Calu3 (cell line): ENCODE results near the gene DIMT1. TPM values are rescaled to one million over a fixed set of nuclear protein-coding genes. Genes with fewer than 3 reads are reported as not detected.

Source experiments
- BruUV-seq: library from RNA; stranded (reverse); fragments of 400-500 nt; replicated peaks from 2 replicates; lab custom pipeline; 2021; lab: Mats Ljungman, UMichigan
- CTCF ChIA-PET: fragments of 300-600 bp; sonication (Branson Sonifier 250); formaldehyde crosslinking; loops from one replicate; lab custom pipeline; 2022; ENCODE audit warnings: antibody characterized with exemption; lab: Charles Lee
- DNase-seq: peaks from one replicate; pipeline ENCODE4 v3.0.0; 2022
- H3K27ac Mint-ChIP-seq: one replicate; pipeline ENCODE4 v1.8.0; 2022; ENCODE audit warnings: mixed read lengths; ENCODE audit not compliant: unreplicated experiment
- H3K27me3 Mint-ChIP-seq: one replicate; pipeline ENCODE4 v1.8.0; 2022; ENCODE audit warnings: mixed read lengths; ENCODE audit not compliant: unreplicated experiment
- H3K36me3 Mint-ChIP-seq: one replicate; pipeline ENCODE4 v1.8.0; 2022; ENCODE audit warnings: mild to moderate bottlenecking, moderate library complexity, mixed read lengths; ENCODE audit not compliant: insufficient read depth, unreplicated experiment
- H3K4me1 Mint-ChIP-seq: one replicate; pipeline ENCODE4 v1.8.0; 2022; ENCODE audit warnings: mild to moderate bottlenecking, low read depth, mixed read lengths; ENCODE audit not compliant: unreplicated experiment
- H3K4me3 Mint-ChIP-seq: one replicate; pipeline ENCODE4 v1.8.0; 2022; ENCODE audit warnings: mild to moderate bottlenecking, low read depth, moderate library complexity, mixed read lengths; ENCODE audit not compliant: unreplicated experiment
- H3K9me3 Mint-ChIP-seq: one replicate; pipeline ENCODE4 v1.8.0; 2022; ENCODE audit warnings: low read depth, mixed read lengths; ENCODE audit not compliant: unreplicated experiment
- CTCF ChIP-seq: fragments of 200-600 bp; IDR thresholded peaks from one replicate; pipeline ENCODE4 v1.8.0; 2022; ENCODE audit warnings: antibody characterized with exemption; ENCODE audit not compliant: unreplicated experiment
- intact Hi-C: fragments of 100-400 bp; cut with micrococcal nuclease; formaldehyde crosslinking; loops from one replicate; pipeline ENCODE4 v1.10.0; 2022; ENCODE audit not compliant: unreplicated experiment
- total RNA-seq: library from RNA; stranded (reverse); gene quantifications from 2 replicates; pipeline ENCODE4 v1.2.3, GENCODE V29; 2022

Gene DIMT1
- total RNA-seq, 1 experiment from 2014 or later = 41.1 TPM

GRCh38 chr5:62386824-62387223 is 16.9 kb downstream of the DIMT1 start:
- H3K27ac Mint-ChIP-seq = no peak overlapping the region
- peaks cover 62% of the 10 kb centered on the region for H3K36me3 Mint-ChIP-seq
- no peaks in the 10 kb centered on the region for H3K9me3 Mint-ChIP-seq
- H3K27me3 Mint-ChIP-seq = no peaks in the 10 kb centered on the region
- DNase-seq = no peak
- CTCF ChIA-PET = no interaction called here
- H3K4me3 Mint-ChIP-seq = no peak overlapping the region
- no TSS peak for BruUV-seq
- H3K4me1 Mint-ChIP-seq = peaks cover 24% of the 10 kb centered on the region
- intact Hi-C loops = no loop called here
- no peak for TF ChIP-seq CTCF

GRCh38 chr5:62385816-62386400 is 17.8 kb downstream of the DIMT1 start:
- Mint-ChIP-seq H3K4me3 (peak overlapping the region; percentile 61), H3K27me3 (no peaks in the 10 kb centered on the region), H3K4me1 (peaks cover 24% of the 10 kb centered on the region), H3K27ac (peak overlapping the region; percentile 92), H3K36me3 (peaks cover 57% of the 10 kb centered on the region), H3K9me3 (no peaks in the 10 kb centered on the region)
- peak; percentile 29 for DNase-seq
- no TSS peak for BruUV-seq
- TF ChIP-seq CTCF = no peak
- CTCF ChIA-PET = interaction anchor here (1.5 kb wide), 1 partner anchor 18 kb away, joined by 6 read pairs; the partner anchor contains the start of gene DIMT1
- intact Hi-C loops = no loop called here

DNA sequence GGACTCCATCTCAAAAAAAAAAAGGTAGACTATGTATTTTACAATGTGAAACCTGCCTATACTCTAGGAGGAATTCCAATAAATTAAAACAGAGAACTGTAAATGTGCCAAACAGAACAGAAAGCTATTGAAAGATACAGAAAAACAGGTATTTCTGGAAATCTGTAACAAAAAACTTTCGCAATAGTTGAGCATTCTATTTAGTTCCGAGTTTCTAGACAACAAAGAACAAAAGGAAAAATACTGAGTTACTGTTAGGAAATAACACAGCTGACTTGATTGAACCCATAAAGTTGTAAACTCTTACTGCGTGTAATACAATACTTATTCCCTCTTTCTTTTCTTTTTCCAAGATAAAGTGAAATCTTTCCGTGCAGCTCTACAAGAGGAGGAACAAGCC is 18.6 kb downstream of the DIMT1 start:
- BruUV-seq = no TSS peak
- H3K27ac Mint-ChIP-seq = peak overlapping the region; percentile 92
- H3K36me3 Mint-ChIP-seq = peaks cover 52% of the 10 kb centered on the region
- intact Hi-C loops = no loop called here
- no peak for TF ChIP-seq CTCF
- peaks cover 24% of the 10 kb centered on the region for H3K4me1 Mint-ChIP-seq
- CTCF ChIA-PET = interaction anchor here (0.7 to 1.5 kb wide), 3 partner anchors 19 to 121 kb away, joined by 3 to 6 read pairs (median 3); partner anchors contain the start of gene DIMT1
- no peaks in the 10 kb centered on the region for H3K27me3 Mint-ChIP-seq
- no peaks in the 10 kb centered on the region for H3K9me3 Mint-ChIP-seq
- no peak for DNase-seq
- peak overlapping the region; percentile 61 for H3K4me3 Mint-ChIP-seq

DNA sequence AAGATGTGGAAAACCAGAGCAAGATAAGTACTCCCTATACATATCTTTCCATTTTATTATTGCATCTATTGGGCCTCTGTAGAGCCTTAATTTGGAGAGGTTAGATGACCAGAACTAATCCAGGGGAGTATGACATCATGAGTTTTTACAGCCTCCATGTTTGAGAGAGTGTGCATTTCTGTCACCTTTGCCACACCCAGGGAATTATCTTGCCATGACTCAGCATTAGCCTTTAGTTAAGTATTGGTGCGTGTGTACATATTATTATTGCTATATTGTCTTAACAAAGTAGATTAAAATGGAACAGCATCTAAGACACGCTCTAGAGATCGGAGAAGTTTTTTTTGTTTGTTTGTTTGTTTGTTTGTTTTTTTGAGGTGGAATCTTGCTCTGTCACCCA is 27.6 kb downstream of the DIMT1 start:
- BruUV-seq = no TSS peak
- Mint-ChIP-seq H3K36me3 (peaks cover 35% of the 10 kb centered on the region), H3K27me3 (no peaks in the 10 kb centered on the region), H3K27ac (peak overlapping the region; percentile 31), H3K4me3 (no peak overlapping the region), H3K9me3 (no peaks in the 10 kb centered on the region), H3K4me1 (no peaks in the 10 kb centered on the region)
- DNase-seq = peak; percentile 12
- intact Hi-C loops = no loop called here
- no peak for TF ChIP-seq CTCF
- CTCF ChIA-PET = no interaction called here
